GM21737 (cell line): Measurements from ENCODE around the gene EFCAB5.
"Not testable (repeated sequence)": the region's sequence is repeated elsewhere in the genome, so short reads cannot be mapped to it uniquely, and the experiment has no call there.

ENCODE experiments used
- ATAC-seq: cut with Tn5 transposase; IDR thresholded peaks from one replicate; pipeline ENCODE4 v1.9.1; 2021; ENCODE audit warnings: mild to moderate bottlenecking, moderate library complexity; ENCODE audit not compliant: unreplicated experiment

The EFCAB5 gene

GRCh38 chr17:30091771-30092170, 150.3 kb downstream of the EFCAB5 start:
- no peak for ATAC-seq

DNA sequence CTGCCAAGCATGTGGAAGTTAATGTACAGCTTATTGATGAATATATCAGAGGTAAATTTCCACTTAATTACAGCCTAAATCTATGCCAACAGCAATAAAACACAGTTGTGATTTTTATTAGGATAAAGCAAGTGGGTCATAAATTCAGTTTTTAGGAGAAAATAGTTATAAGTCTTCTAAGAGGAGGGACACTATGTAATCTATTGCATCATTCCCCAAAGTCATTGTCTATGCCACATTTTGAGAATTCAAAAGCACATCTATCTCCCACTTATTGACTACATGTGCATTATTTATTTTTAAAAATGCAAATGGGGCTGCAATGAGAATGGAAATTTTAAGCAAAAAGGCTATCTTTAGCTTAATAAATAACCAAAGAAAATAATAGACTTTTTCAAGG, 151.5 kb downstream of the EFCAB5 start:
- no peak for ATAC-seq

DNA sequence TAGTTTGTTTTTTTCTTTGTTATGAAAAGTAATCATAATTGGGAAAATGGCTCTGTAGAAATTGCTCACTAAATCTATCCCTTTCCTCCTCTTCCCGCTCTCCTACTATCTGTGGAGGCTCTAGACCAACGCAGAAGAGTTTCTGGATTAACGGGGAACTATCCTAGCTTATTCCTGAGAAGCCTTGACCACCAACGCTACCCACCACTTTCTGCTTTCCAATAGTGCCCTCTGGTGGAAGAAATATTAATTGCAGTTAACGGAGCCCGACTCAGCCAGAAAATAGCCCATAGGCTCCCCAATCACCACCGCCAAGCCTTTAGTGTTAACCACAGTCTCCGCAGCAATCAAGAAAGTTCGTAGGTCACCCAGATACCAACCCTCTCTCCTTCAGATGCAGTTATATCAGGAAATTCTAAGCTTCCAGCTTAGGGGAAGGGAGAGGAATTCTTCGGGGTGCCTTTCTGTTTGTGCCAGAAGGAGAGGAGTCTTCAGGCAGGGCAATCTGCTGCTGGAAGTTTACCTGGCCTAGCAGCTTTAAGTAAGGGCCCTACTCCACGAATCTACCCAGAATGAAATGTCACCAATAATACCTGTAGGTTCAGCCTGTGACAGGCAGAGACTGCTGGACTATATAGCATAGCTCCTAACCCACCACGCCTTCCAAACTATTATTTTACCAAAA, 152.2 kb downstream of the EFCAB5 start:
- no peak for ATAC-seq

GRCh38 chr17:30095507-30096244, 154.2 kb downstream of the EFCAB5 start:
- ATAC-seq, result no peak

DNA sequence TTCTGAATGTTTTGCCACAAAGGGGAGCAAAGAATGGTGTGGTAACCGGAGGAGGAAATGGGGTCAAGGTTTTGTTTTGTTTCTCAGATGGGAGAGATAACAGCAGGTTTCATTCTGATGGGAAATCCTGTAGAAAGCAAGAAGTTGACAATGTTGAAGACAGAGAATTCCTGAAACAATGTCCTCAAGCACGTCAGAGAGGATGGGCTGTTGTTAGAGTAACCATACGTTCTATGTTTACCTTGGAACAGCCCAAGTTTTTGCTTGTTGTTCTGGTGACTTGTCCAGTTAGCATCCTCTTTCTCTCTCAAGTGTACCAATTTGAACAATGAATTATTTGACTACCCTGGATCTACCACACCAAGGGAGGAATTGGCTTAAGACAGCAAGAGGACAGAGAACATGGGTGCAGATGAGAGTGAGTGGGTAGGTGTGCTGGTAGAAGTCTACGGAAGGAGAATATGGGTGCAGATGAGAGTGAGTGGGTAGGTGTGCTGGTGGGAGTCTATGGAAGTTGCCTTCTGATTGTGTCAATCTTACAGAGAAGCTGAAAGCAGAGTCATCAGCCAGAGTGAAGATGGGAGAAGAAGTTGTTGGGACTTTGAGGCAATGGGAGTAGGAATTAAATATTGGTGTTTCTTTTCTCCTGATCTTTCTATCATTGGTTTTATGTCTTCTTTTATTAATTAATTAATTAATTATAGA, 160.4 kb downstream of the EFCAB5 start:
- ATAC-seq, result no peak

DNA sequence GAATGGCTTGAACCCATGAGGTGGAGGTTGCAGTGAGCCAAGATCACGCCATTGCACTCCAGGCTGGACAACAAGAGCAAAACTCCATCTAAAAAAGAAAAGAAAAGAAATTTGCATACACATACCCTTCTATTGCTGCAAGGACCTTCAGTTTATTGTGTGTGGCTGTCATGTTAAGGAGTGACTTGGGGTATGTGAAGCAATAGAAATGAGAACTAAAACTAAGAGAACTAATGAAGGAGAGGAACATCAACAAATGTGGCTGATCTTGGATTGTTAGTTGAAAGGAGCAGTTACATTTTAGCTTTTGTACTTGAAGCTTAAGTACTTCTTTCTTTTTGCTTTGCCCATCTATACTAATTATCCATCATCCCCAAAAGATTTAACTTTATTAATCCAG, 162.5 kb downstream of the EFCAB5 start:
- no peak for ATAC-seq

DNA sequence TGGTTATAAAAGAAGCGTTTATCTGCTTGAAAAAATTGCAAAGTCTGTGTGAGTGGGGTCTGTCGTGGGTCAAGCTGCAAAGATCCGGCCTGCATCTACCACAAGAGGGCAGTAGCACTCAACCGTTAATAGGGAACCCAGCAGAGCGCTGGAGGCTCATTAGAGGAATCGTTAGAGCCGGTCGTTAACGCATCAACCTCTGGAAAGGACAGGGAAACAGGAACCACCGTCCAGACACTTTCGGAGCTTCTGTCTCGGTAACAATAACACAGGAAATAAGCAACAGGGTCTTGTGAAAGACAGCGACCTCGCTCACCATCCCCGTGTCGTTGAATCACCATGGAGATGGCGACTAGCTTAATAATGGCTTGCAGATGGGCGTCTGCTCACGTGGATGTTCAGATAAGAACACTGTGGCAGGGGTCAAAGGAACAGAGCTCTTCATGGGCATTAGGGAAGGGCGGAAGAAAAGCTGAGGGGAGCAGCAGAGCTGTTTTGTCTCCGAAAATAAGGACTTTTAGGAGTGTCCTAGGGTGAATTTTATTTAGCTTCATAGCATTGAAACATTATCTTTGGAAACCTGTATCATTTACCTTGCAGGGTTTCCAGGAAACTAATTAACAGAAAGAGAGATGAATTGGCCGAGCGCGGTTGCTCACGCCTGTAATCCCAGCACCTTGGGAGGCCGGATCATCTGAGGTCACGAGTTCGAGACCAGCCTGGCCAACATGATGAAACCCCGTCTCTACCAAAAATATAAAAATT, 163.3 kb downstream of the EFCAB5 start:
- no peak for ATAC-seq

DNA sequence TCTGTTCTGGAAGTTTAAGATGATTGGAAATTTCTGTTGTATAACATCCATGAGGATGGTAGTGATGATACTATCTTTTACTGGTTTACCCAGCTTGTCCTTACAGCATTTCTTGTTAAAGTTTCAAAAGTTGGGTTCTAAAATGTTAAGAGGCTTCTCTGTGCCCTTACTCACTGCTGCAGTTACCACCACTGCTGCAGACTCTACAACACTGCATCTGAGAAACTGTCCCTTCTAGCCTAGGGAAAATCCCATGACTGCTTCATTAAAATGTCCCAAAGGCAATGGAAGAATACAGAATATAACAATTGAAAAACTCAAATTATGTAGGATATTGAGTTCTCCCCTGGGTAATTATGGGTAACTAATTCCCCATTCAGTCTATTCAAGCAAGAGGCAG, 171.4 kb downstream of the EFCAB5 start:
- no peak for ATAC-seq

GRCh38 chr17:30113213-30113612, 171.8 kb downstream of the EFCAB5 start:
- no peak for ATAC-seq

GRCh38 chr17:30116345-30116660, 174.9 kb downstream of the EFCAB5 start:
- no peak for ATAC-seq

DNA sequence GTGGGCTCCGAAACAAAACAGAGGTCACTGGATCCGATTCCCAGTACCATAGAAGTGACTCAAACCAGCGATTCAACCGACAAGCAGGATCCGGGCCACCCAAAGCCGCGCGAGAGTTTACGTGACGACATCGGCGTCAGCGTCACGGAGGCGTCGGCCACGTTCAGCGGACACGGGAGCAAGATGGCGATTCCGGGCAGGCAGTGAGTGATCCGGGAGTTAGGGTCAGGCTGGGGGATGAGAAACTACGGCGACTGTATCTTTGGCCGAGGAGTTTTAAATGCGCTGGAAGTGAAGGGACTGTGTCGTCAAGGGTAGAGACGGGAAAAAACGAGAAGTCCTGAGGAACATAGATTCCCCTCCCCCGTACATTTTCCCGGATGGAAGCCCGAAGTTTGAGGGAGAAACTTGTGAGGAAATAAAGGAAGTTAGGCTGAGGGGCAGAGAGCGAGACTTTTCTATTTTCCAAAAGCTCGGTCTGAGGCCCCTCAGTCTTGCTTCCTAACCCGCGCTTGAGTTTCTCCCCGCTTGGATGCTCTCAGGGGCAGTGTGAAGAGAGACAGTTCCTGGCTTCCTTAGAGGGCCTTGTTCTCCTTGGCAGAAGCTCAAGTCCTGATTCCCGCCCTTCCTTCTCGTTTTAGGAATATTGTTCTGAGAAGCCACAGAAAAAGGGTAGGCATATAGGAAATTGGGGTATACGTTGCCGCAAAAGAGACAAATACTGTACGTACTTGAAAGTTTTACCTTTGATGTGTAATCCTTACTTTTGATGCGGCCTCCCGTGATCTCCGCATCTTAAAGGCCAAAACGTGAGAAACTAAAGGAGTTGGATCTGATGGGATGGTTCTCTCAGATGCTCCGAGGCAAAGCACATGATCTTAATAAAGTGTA, 175.5 kb downstream of the EFCAB5 start, which contains the start of gene NSRP1:
TSS of gene NSRP1 (plus strand) at position 156 of the 891 bp plus-strand sequence. CDS start at position 184, 28 bp downstream.
- ATAC-seq, result peak; percentile 79

GRCh38 chr17:30117675-30118081, 176.2 kb downstream of the EFCAB5 start:
- ATAC-seq, result no peak

- not testable (repeated sequence) for ATAC-seq
Observed at GRCh38 chr17:30118635-30119034, 177.2 kb downstream of the EFCAB5 start.

DNA sequence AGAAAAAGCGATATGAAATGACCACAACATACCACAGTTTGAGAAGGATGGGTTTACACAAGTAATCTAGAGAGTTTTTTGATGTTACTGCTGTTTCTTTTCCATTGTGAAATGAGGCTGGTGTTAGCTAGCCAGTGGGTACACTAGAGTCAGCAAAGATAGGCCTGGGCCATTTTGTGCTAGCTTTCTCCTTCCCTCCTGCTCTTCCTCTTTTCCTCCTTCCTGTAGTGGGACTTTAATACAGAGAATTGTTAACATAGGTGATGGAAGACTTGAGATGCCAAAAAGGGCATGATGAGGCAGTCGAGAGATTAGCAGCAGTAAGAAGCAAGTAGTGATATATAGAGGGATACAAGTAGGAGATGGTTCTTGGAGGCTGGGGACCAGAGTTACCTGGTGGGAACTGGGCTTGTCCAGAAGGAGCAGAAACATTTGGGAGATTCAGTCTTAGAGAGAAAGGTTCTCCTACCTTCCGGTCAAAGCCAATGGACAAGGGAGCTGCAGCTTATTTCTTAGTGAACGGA, 182.9 kb downstream of the EFCAB5 start:
- ATAC-seq, result no peak

DNA sequence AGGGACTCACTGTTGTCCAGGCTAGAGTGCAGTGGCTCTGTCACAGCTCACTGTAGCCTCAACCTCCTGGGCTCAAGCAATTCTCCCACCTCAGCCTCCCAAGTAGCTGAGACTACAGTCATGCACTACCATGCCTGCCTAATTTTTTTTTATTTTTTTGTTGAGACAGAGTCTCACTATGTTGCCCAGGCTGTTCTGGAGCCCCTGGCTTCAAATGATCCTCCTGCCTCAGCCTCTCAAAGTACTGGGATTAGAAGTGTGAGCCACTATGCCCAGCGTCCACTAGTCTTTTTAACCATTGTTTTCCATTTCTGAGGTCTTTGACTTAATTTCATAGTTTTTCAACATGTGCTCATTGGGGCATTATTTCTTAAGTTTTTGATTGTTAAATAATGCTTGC, 188.7 kb downstream of the EFCAB5 start:
- ATAC-seq, result no peak

GRCh38 chr17:30132615-30133014, 191.2 kb downstream of the EFCAB5 start:
- no peak for ATAC-seq

DNA sequence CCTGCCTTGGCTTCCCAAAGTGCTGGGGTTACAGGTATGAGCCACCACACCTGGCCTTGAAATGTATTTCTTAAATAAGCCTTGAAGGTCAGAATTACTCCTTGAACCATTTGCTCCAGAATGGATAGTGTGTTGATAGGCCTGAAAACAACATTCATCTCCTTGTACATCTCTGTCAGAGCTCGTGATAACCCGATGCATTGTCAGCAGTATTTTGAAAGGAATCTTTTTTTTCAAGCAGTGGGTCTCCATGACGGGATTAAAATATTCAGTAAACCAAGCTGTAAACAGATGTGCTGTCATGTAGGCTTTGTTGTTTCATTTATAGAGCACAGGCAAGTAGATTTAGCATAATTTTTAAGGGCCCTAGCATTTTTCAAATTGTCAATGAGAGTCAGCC, 191.8 kb downstream of the EFCAB5 start:
- no peak for ATAC-seq

GRCh38 chr17:30134551-30134950, 193.1 kb downstream of the EFCAB5 start:
- ATAC-seq, result no peak

DNA sequence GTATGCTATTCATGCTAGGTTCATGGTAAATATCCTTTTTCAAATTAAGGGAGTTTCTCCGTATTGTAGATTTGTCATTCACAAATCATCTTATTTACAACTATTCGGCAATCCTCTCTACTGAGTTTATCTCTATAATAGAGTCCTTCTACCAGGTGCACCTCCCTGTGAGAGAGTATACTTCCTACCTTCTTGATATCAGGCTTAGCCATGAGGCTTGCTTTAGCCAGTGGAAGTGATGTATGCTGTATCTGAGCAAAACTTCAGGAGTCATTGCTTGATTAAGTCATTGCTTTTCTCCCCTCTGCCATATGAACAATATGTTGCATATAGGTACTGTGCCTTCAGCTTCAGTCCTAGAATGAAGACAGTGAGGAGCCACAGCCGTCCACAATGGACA, 195.7 kb downstream of the EFCAB5 start:
- no peak for ATAC-seq

GRCh38 chr17:30147860-30148259, 206.4 kb downstream of the EFCAB5 start:
- not testable (repeated sequence) for ATAC-seq
